ENCODE measurements around the gene VSTM4.

GRCh38 chr10:48970654-48971053 lies 144.7 kb downstream of the VSTM4 start:
- no peak for TF ChIP-seq CTCF (IDR thresholded peaks at IDR 0.05)
- no peak for TF ChIP-seq POLR2A (IDR thresholded peaks at IDR 0.05; ENCODE audit: low read depth)
